GM18505 (cell line): ENCODE data around the gene TVP23A.

Source experiments
- ATAC-seq: cut with Tn5 transposase; IDR thresholded peaks from one replicate; pipeline ENCODE4 v1.9.1; 2021; ENCODE audit not compliant: unreplicated experiment
- POLR2A ChIP-seq: IDR thresholded peaks from 4 replicates; pipeline ENCODE4 v1.6.1; 2011; ENCODE audit warnings: borderline replicate concordance; ENCODE audit not compliant: insufficient read depth, insufficient read length; ENCODE audit errors: extremely low read depth

The TVP23A gene

DNA sequence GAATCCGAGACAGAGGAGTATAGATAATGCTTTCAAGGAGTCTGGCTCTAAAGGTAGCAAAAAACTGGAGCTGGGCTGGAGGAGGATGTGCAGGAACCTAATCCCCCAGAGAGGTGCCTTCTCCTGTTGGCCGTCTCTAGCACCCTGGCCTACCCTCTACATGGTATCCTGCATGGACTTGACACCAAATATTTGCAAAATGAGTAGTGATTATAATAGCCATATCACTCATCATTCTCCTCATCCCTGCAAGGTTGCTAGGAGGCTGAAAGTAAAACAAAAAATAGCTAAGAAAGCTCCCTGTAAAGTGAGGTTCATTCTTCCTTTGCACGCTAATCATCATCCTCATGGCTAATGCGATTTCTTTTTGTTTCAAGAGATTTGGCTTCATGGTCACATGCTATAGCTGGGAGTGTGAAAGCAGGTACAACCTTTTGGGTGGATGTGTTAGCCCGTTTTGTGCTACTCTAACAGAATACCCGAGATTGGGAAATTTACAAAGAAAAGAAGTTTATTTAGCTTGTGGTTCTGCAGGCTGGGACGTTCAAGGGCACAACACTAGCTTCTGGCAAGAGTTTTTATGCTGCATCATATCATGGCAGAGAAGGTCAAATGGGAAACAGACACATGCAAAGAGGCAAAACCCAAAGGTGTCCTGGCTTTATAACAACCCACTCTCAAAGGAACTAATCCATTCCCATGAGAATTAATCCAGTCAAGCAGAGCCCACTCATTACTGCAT, 31.3 kb upstream of the TVP23A start:
- ATAC-seq: no peak
- no peak for TF ChIP-seq POLR2A

- ATAC-seq: no peak
- TF ChIP-seq POLR2A: no peak
Observed at GRCh38 chr16:10847176-10847575, 28.6 kb upstream of the TVP23A start.

DNA sequence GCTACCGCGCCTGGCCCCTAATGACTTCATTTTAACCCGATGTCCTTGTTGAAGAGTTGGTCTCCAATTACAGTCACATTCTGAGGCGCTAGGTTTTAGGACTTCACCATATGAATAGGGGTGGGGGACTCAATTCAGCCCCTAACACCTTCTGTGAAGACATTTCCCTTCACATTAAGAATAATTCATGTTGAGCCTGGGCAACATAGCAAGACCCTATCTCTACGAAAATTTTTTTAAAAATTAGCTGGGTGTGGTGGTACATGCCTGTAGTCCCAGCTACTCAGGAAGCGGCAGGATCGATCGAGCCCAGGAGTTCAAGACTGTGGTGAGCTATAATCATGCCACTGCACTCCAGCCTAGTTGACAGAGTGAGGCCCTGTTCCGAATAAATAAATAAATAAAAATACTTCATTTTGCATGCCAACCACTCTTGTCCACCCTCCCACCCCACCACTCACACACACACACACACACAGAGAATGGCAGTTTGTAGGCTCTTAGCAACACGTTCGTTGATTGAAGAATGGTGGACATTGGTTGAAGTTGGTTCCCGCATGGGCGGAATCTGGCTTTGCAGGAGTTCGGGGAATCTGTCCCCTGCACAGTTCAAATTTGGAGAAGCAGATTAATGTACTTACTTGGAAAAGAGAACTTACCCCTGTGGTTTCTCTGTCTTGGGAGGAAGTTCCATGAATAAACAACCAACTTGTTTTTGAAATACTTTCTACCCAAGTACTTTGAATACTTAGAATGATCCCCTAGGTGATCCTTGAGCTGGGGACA, 27.8 kb upstream of the TVP23A start:
- ATAC-seq: no peak
- TF ChIP-seq POLR2A: no peak

GRCh38 chr16:10840703-10841102, 22.1 kb upstream of the TVP23A start:
- no peak for ATAC-seq
- TF ChIP-seq POLR2A: no peak

- ATAC-seq: no peak
- TF ChIP-seq POLR2A: no peak
Observed at GRCh38 chr16:10839279-10839666, 20.7 kb upstream of the TVP23A start.

- TF ChIP-seq POLR2A: no peak
- no peak for ATAC-seq
Observed at GRCh38 chr16:10838621-10839278, 20.2 kb upstream of the TVP23A start.

DNA sequence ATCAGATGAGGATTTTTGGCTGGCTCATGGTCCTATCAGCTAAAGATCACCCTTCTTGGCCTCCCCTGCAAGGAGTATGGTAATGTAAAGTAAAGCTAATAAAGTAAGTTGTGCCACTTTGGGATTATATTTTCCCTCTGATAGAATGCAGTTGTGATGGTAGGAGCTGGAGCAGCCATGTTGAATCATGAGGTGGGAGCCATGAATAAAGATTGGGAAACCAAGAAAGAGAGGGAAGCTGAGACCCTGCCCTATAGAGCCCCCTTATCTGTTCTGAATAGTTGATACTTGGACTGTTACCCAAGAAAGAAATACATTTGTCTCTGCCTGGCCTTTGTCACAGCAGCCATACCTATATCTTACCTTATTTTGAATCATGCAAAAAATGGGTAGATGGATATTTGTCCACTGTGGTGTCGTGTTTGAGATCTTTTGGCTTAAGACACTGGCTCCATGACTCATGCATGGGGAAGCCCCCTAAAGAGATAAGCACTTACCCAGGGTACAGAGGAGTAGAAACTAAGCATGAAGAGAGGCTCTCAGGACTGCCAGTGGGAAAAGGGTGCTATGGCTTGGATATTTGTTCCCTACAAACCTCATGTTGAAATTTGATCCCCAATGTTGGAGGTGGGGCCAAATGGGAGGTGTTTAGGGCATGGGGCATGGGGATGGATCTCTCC, 17.7 kb upstream of the TVP23A start:
- ATAC-seq: no peak

GRCh38 chr16:10835281-10835931, 16.8 kb upstream of the TVP23A start:
- TF ChIP-seq POLR2A: no peak
- no peak for ATAC-seq

More for the DNA sequence above, 17.7 kb upstream of the TVP23A start:
- no peak for TF ChIP-seq POLR2A

GRCh38 chr16:10834766-10835165, 16.2 kb upstream of the TVP23A start:
- TF ChIP-seq POLR2A: no peak
- ATAC-seq: no peak

GRCh38 chr16:10834130-10834529, 15.5 kb upstream of the TVP23A start:
- ATAC-seq: no peak

DNA sequence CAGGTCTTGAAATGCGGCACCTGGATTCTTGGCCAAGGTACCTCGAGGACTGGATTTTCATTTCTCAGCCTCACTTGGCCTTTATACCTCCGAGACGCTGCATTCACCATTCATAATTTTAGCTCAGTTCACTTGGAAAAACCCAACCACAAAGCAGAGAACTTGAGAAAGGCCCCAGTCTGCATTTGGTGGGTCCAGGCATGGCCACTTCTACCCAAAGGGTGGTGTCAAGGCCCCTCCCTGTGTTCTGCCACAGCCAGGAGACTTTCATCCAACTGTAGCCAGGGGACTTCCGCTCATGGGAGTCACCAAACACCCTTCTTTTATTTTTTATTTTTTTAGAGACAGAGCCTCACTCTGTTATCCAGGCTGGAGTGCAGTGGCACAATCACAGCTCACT, 14.7 kb upstream of the TVP23A start:
- no peak for TF ChIP-seq POLR2A
- no peak for ATAC-seq

More at GRCh38 chr16:10834130-10834529, 15.5 kb upstream of the TVP23A start:
- no peak for TF ChIP-seq POLR2A
